IMR-90 (cell line): ENCODE data around the gene GPATCH8. TPM values are rescaled to one million over a fixed set of nuclear protein-coding genes. Genes with fewer than 3 reads are reported as not detected.

ENCODE experiments used
- ATAC-seq: fragments of 200-7000 bp; cut with Tn5 transposase; 2 replicates; pipeline ENCODE4 v1.9.1; 2020; ENCODE audit warnings: low read depth, mild to moderate bottlenecking, moderate library complexity
- BruUV-seq: library from RNA; stranded (reverse); fragments of 400-500 nt; replicated peaks from 2 replicates; lab custom pipeline; 2021; lab: Mats Ljungman, UMichigan
- CTCF ChIA-PET: fragments of 300-600 bp; formaldehyde crosslinking; extraction: SDS; loops from one replicate; lab custom pipeline; 2021; ENCODE audit warnings: antibody characterized with exemption; lab: Yijun Ruan, JAX
- POLR2A ChIA-PET: fragments of 300-600 bp; sonication (Branson Sonifier 250); formaldehyde crosslinking; loops from one replicate; lab custom pipeline; 2022; ENCODE audit warnings: antibody characterized with exemption; ENCODE audit not compliant: unreplicated experiment; lab: Charles Lee
- DNase-seq: peaks from one replicate; pipeline ENCODE4 v3.0.0; 2013
- H2AFZ ChIP-seq: replicated peaks from 2 replicates; pipeline ENCODE3; 2013; ENCODE audit warnings: low read length, mild to moderate bottlenecking; ENCODE audit not compliant: poor library complexity
- H2AK5ac ChIP-seq: 2 replicates; pipeline ENCODE4 v1.6.1; 2013; ENCODE audit warnings: low read depth, low read length, inconsistent platforms
- H2AK9ac ChIP-seq: replicated peaks from 2 replicates; pipeline ENCODE3; 2013; ENCODE audit warnings: mild to moderate bottlenecking, low read depth, low read length, moderate library complexity; ENCODE audit not compliant: poor library complexity
- H2BK120ac ChIP-seq: 2 replicates; pipeline ENCODE4 v1.6.1; 2013; ENCODE audit warnings: low read depth, low read length, inconsistent platforms
- H2BK15ac ChIP-seq: 3 replicates; pipeline ENCODE4 v1.6.1; 2013; ENCODE audit warnings: low read depth, low read length, inconsistent platforms
- H2BK20ac ChIP-seq: 2 replicates; pipeline ENCODE4 v1.6.1; 2013; ENCODE audit warnings: low read depth, mild to moderate bottlenecking, inconsistent platforms, low read length, moderate library complexity
- H2BK5ac ChIP-seq: 2 replicates; pipeline ENCODE4 v1.6.1; 2013; ENCODE audit warnings: mild to moderate bottlenecking, low read depth, low read length, inconsistent platforms; ENCODE audit not compliant: poor library complexity, severe bottlenecking
- H3K14ac ChIP-seq: replicated peaks from 2 replicates; pipeline ENCODE4 v1.6.1; 2013; ENCODE audit warnings: low read depth, low read length, inconsistent platforms
- H3K18ac ChIP-seq: 2 replicates; pipeline ENCODE4 v1.6.1; 2013; ENCODE audit warnings: low read depth, low read length, control low read depth
- H3K23ac ChIP-seq: 2 replicates; pipeline ENCODE4 v1.6.1; 2013; ENCODE audit warnings: low read depth, low read length, inconsistent platforms
- H3K27ac ChIP-seq: 2 replicates; pipeline ENCODE4 v1.5.1; 2013; ENCODE audit warnings: mild to moderate bottlenecking, control low read depth, low read length; ENCODE audit not compliant: insufficient read depth
- H3K27me3 ChIP-seq: 2 replicates; pipeline ENCODE4 v1.6.1; 2013; ENCODE audit warnings: low read length; ENCODE audit not compliant: control insufficient read depth, insufficient read depth
- H3K36me3 ChIP-seq: 2 replicates; pipeline ENCODE4 v1.6.1; 2013; ENCODE audit warnings: low read length, mixed read lengths; ENCODE audit not compliant: control insufficient read depth, insufficient read depth
- H3K4ac ChIP-seq: 2 replicates; pipeline ENCODE4 v1.6.1; 2013; ENCODE audit warnings: low read depth, low read length, inconsistent platforms
- H3K4me1 ChIP-seq: 2 replicates; pipeline ENCODE4 v1.6.1; 2013; ENCODE audit warnings: low read length, mixed read lengths; ENCODE audit not compliant: control insufficient read depth, insufficient read depth
- H3K4me2 ChIP-seq: 2 replicates; pipeline ENCODE4 v1.6.1; 2013; ENCODE audit warnings: low read depth, mild to moderate bottlenecking, control low read depth, low read length, moderate library complexity
- H3K4me3 ChIP-seq: 2 replicates; pipeline ENCODE4 v1.5.1; 2013; ENCODE audit warnings: low read depth, mild to moderate bottlenecking, control low read depth, low read length, moderate library complexity; ENCODE audit not compliant: insufficient read depth
- H3K56ac ChIP-seq: 2 replicates; pipeline ENCODE4 v1.6.1; 2013; ENCODE audit warnings: low read length, inconsistent platforms; ENCODE audit not compliant: insufficient read depth; ENCODE audit errors: extremely low read depth
- H3K79me1 ChIP-seq, 2 experiments: 2 replicates each; pipeline ENCODE4 v1.6.1; 2013; ENCODE audit warnings: low read length in 2 of 2, inconsistent platforms in 1 of 2, low read depth in 1 of 2
- H3K9ac ChIP-seq: 2 replicates; pipeline ENCODE4 v1.6.1; 2013; ENCODE audit warnings: low read depth, low read length, control low read depth
- H3K9me1 ChIP-seq: 2 replicates; pipeline ENCODE4 v1.6.1; 2013; ENCODE audit warnings: low read length, inconsistent platforms; ENCODE audit not compliant: insufficient read depth
- H3K9me3 ChIP-seq: 2 replicates; pipeline ENCODE4 v1.6.1; 2013; ENCODE audit warnings: low read length; ENCODE audit not compliant: control insufficient read depth, insufficient read depth
- H4K20me1 ChIP-seq: 2 replicates; pipeline ENCODE4 v1.6.1; 2013; ENCODE audit warnings: low read length, inconsistent platforms; ENCODE audit not compliant: insufficient read depth
- H4K5ac ChIP-seq: 2 replicates; pipeline ENCODE4 v1.6.1; 2013; ENCODE audit warnings: mild to moderate bottlenecking, low read depth, low read length, control low read depth
- H4K8ac ChIP-seq, 2 experiments: 2 replicates each; pipeline ENCODE4 v1.6.1; 2013; ENCODE audit warnings: low read depth in 2 of 2, low read length in 2 of 2, control low read depth in 1 of 2, inconsistent platforms in 1 of 2
- H4K91ac ChIP-seq: 2 replicates; pipeline ENCODE4 v1.6.1; 2013; ENCODE audit warnings: low read depth, low read length, inconsistent platforms; ENCODE audit not compliant: insufficient read depth
- BHLHE40 ChIP-seq: fragments of 150-350 bp; IDR thresholded peaks from 2 replicates; pipeline ENCODE4 v1.6.1; 2016; ENCODE audit warnings: mild to moderate bottlenecking, low read depth, low read length
- CEBPB ChIP-seq: IDR thresholded peaks from 2 replicates; pipeline ENCODE4 v1.6.1; 2012; ENCODE audit warnings: low read depth, low read length, improper control_type of control experiment
- CTCF ChIP-seq: conservative IDR thresholded peaks from 2 replicates; pipeline ENCODE4 v1.5.1; 2012; ENCODE audit warnings: mild to moderate bottlenecking, low read depth, low read length, improper control_type of control experiment
- ELK1 ChIP-seq: fragments of 150-350 bp; IDR thresholded peaks from 2 replicates; pipeline ENCODE4 v1.6.1; 2016; ENCODE audit warnings: low read depth, mild to moderate bottlenecking, low read length, moderate library complexity, borderline replicate concordance
- FOS ChIP-seq: fragments of 150-350 bp; IDR thresholded peaks from 2 replicates; pipeline ENCODE4 v1.6.1; 2016; ENCODE audit warnings: low read depth, low read length
- MAFK ChIP-seq: IDR thresholded peaks from 2 replicates; pipeline ENCODE4 v1.6.1; 2012; ENCODE audit warnings: low read depth, low read length, improper control_type of control experiment
- MAZ ChIP-seq: IDR thresholded peaks from 2 replicates; pipeline ENCODE4 v1.6.1; 2012; ENCODE audit warnings: low read depth, mild to moderate bottlenecking, low read length, improper control_type of control experiment, moderate library complexity, borderline replicate concordance
- MXI1 ChIP-seq: IDR thresholded peaks from 2 replicates; pipeline ENCODE4 v1.6.1; 2012; ENCODE audit warnings: low read depth, mild to moderate bottlenecking, low read length, moderate library complexity, borderline replicate concordance
- NFE2L2 ChIP-seq: fragments of 150-350 bp; IDR thresholded peaks from 2 replicates; pipeline ENCODE4 v1.6.1; 2016; ENCODE audit warnings: low read depth, mild to moderate bottlenecking, low read length
- POLR2A ChIP-seq: IDR thresholded peaks from 2 replicates; pipeline ENCODE4 v1.6.1; 2012; ENCODE audit warnings: mild to moderate bottlenecking, low read depth, low read length
- RAD21 ChIP-seq: IDR thresholded peaks from 2 replicates; pipeline ENCODE4 v1.6.1; 2012; ENCODE audit warnings: low read length, improper control_type of control experiment
- RCOR1 ChIP-seq: IDR thresholded peaks from 2 replicates; pipeline ENCODE4 v1.6.1; 2012; ENCODE audit warnings: mild to moderate bottlenecking, low read length, improper control_type of control experiment; ENCODE audit not compliant: insufficient replicate concordance
- RFX5 ChIP-seq: IDR thresholded peaks from 2 replicates; pipeline ENCODE4 v1.8.0; 2012; ENCODE audit warnings: low read depth, mild to moderate bottlenecking, low read length, moderate library complexity
- SMC3 ChIP-seq: fragments of 150-350 bp; IDR thresholded peaks from 2 replicates; pipeline ENCODE4 v1.6.1; 2016; ENCODE audit warnings: low read depth, mild to moderate bottlenecking, antibody characterized with exemption, low read length, moderate library complexity
- WGBS, 2 experiments: methylation state at CpG; one replicate each; pipeline versions ENCODE4 v1.1.5 to v1.1.7; 2013; ENCODE audit warnings: missing lambda C conversion rate in 2 of 2; ENCODE audit not compliant: insufficient read length in 1 of 2; ENCODE audit errors: extremely low coverage in 2 of 2; 5-methylcytosine and 5-hydroxymethylcytosine counted together
- dilution Hi-C: fragments of 300-500 bp; cut with HindIII; formaldehyde crosslinking; loops from one replicate; pipeline ENCODE4 v1.14.3; 2018; ENCODE audit warnings: low sequenced_read_pairs; ENCODE audit not compliant: unreplicated experiment
- in situ Hi-C: fragments of 300-500 bp; cut with MboI; formaldehyde crosslinking; loops from 3 replicates; pipeline ENCODE4 v1.14.3; 2019; ENCODE audit warnings: low sequenced_read_pairs, inconsistent platforms, mixed read lengths
- intact Hi-C: fragments of 100-400 bp; cut with micrococcal nuclease; formaldehyde crosslinking; loops from 2 replicates; pipeline ENCODE4 v1.10.0; 2022
- polyA plus RNA-seq, 3 experiments: library from polyadenylated mRNA; depleted of rRNA; stranded (reverse); fragments of >200 nt; gene quantifications; 2 replicates each; pipeline ENCODE4 v1.2.3, GENCODE V29; 2012; ENCODE audit warnings: low replicate concordance in 1 of 3
- total RNA-seq: library from RNA; depleted of rRNA; stranded (reverse); fragments of >200 nt; gene quantifications from 2 replicates; pipeline ENCODE4 v1.2.3, GENCODE V29; 2012

Gene GPATCH8
- total and polyA plus RNA-seq, 2 of the 4 experiments (the other 2 are of a cell fraction) = 8.8 to 13.2 TPM

DNA sequence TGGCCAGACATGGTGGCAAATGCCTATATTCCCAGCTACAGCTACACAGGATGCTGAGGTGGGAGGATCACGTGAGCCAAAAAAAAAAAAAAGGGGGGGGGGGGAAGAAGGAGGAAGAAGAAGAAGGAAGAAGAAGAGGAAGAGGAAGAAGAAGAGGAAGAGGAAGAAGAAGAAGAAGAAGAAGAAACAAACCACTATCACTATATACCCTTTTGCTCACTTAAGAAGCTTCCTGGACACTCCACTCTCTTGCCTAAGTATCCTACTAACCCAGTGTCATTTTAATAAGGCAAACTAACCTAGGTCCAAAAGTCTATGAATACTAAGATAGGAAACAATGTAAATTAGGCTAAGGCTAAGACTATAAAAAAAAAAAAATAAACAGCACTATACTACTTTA, 54.8 kb downstream of the GPATCH8 start:
- Histone ChIP-seq H3K18ac (no peak overlapping the region), H2BK120ac (no peak overlapping the region), H3K4me3 (no peak overlapping the region), H2BK20ac (no peak overlapping the region), H3K56ac (no peak overlapping the region), H4K8ac (no peak overlapping the region), H3K36me3 (peaks cover under 1% of the 10 kb centered on the region; the same call in 1 of the 2 replicates), H3K9ac (no peak overlapping the region), H3K4ac (no peak overlapping the region), H4K20me1 (peaks cover 4% of the 10 kb centered on the region; the same call in 1 of the 2 replicates), H3K79me1 (peaks cover 18 to 43% of the 10 kb centered on the region in 2 experiments), H3K9me1 (0 out of 2 replicates have a peak, but pooled peaks cover 4% of the 10 kb centered on the region), H3K27me3 (no peaks in the 10 kb centered on the region), H2BK5ac (no peak overlapping the region), H2AFZ (no peak overlapping the region), H3K4me2 (no peak overlapping the region), H3K4me1 (0 out of 2 replicates have a peak, but pooled peaks cover 6% of the 10 kb centered on the region), H4K91ac (no peak overlapping the region), H2AK9ac (no peak overlapping the region), H4K5ac (no peak overlapping the region), H3K27ac (no peak overlapping the region), H2BK15ac (no peak overlapping the region), H3K14ac (no peak overlapping the region), H3K23ac (no peak overlapping the region), H2AK5ac (no peak overlapping the region), H3K9me3 (no peaks in the 10 kb centered on the region)
- TF ChIP-seq RFX5 = no peak
- TF ChIP-seq CEBPB = no peak
- no peak for TF ChIP-seq ELK1
- no peak for TF ChIP-seq BHLHE40
- TF ChIP-seq RCOR1 = no peak
- TF ChIP-seq CTCF = no peak
- no peak for TF ChIP-seq SMC3
- TF ChIP-seq NFE2L2 = no peak
- TF ChIP-seq RAD21 = no peak
- no peak for TF ChIP-seq MAFK
- TF ChIP-seq POLR2A = no peak
- TF ChIP-seq MXI1 = no peak
- no peak for TF ChIP-seq MAZ
- no peak for TF ChIP-seq FOS
- no CpG with 5 or more reads among the region's 1 CpG for WGBS, 2 experiments
- POLR2A ChIA-PET = no interaction called here
- CTCF ChIA-PET = interaction anchor here (0.7 kb wide), 1 partner anchor 10 kb away, joined by 4 read pairs; no protein-coding TSS in a partner anchor
- in situ Hi-C loops = no loop called here
- dilution Hi-C loops = no loop called here
- intact Hi-C loops = loop anchor here (5.0 kb wide), 1 partner anchor 54 kb away; the partner anchor contains the start of gene GPATCH8
- ATAC-seq = no peak
- BruUV-seq = no TSS peak
- DNase-seq = no peak
